ENCODE measurements around the gene R3HDM1.

GRCh38 chr2:135755573-135755972 is 224.3 kb downstream of the R3HDM1 start:
- no peak for TF ChIP-seq POLR2A (IDR thresholded peaks at IDR 0.05)
- TF ChIP-seq, protein P1, sequence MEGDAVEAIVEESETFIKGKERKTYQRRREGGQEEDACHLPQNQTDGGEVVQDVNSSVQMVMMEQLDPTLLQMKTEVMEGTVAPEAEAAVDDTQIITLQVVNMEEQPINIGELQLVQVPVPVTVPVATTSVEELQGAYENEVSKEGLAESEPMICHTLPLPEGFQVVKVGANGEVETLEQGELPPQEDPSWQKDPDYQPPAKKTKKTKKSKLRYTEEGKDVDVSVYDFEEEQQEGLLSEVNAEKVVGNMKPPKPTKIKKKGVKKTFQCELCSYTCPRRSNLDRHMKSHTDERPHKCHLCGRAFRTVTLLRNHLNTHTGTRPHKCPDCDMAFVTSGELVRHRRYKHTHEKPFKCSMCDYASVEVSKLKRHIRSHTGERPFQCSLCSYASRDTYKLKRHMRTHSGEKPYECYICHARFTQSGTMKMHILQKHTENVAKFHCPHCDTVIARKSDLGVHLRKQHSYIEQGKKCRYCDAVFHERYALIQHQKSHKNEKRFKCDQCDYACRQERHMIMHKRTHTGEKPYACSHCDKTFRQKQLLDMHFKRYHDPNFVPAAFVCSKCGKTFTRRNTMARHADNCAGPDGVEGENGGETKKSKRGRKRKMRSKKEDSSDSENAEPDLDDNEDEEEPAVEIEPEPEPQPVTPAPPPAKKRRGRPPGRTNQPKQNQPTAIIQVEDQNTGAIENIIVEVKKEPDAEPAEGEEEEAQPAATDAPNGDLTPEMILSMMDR (IDR thresholded peaks at IDR 0.05) = no peak

All from esophagus squamous epithelium (tissue), 4 donors.